ENCODE data around the gene LIMS2.
A peak's percentile ranks its signal among the peaks of the same experiment; 100 is the strongest.

Gene LIMS2

GRCh38 chr2:127622561-127623387 lies 52.6 kb downstream of the LIMS2 start:
- DNase-seq (ENCODE audit: low read depth): no peak

- DNase-seq (ENCODE audit: low read depth): no peak
These were observed 53.3 kb downstream of the LIMS2 start for GRCh38 chr2:127621981-127622431.

GRCh38 chr2:127620866-127621265 lies 54.5 kb downstream of the LIMS2 start:
- DNase-seq (ENCODE audit: low read depth): no peak

DNA sequence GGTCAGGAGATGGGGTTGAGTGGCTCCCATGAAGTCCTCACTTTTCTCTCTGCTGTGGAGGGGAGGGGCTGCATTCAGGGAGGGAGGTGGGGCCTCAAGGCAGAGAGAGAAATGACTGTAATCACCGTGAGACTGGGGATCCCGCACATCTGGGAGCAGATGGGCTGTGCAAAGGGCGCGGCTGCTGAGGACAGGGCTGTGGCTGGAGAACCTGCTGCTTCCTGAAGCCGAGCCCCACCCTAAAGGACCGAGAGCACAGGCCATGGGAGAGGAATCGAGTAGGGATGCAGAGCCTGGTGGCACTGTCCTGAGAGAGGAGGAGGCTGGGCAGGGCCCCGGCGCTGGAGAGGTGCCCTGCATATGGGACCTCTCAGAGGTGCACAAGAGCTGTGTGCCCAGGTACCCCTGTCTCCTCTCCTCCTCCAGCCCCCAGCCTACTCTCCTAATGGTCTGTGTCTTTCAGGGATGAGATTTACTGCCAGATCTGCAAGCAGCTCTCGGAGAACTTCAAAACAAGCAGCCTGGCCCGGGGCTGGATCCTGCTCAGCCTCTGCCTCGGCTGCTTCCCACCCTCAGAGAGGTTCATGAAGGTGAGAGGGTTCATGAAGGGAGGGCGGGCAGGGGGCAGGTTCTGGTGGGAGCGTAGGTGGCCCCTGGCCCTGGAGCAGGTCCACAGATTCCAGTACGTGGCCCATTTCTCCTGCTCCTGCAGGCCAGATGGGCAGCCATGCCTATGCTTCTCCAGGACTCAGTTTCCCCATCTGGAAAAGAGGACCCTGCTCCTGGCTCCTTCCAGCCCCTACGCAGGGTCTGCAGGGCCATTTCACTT lies 55.2 kb downstream of the LIMS2 start:
- DNase-seq (ENCODE audit: low read depth): no peak

DNA sequence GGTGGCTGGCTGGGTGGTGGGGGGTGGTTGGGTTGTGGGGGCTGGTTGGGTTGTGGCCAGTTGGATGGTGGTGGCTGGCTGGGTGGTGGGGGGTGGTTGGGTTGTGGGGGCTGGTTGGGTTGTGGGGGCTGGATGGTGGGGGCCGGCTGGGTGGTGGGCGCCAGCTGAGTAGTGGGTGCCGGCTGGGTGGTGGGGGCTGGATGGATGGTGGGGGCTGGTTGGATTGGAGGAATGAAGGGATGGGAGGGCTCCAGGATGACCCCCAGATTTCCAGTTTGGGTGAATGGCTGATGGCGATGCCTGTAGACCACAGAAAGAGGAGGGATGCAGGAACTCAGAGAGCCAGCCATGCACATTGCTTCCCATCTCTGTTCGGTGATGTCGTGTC lies 56.1 kb downstream of the LIMS2 start:
- no peak for DNase-seq (ENCODE audit: low read depth)

DNA sequence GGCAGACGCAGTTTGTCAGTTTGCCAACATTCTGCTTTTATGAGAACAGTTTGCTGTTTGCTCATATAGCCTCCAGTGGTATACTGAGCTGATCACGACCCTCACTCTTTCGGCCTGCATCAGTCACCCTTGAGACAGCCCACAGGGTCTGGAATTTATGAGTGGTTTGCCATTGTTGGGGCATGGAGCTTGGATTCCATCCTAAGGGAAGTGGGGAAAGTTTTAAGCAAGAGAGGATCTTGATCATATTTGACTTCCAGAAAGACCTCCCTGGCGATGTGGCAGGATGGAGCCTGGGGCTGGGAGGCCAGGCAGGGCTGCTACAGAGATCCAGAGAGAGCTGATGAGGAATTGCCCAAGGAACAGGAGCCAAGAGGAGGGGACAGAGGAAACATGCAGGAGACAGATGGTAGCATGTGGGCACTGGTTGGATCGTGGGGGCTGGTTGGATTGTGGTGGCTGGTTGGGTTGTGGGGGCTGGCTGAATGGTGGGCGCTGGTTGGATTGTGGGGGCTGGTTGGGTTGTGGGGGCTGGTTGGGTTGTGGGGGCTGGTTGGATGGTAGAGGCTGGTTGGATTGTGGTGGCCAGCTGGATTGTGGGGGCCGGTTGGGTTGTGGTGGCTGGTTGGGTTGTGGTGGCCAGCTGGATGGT lies 56.7 kb downstream of the LIMS2 start:
- peak; percentile 50 for DNase-seq (ENCODE audit: low read depth)

- peak; percentile 91 for DNase-seq (ENCODE audit: low read depth)
These were observed 59.7 kb downstream of the LIMS2 start for GRCh38 chr2:127615511-127616166.

DNA sequence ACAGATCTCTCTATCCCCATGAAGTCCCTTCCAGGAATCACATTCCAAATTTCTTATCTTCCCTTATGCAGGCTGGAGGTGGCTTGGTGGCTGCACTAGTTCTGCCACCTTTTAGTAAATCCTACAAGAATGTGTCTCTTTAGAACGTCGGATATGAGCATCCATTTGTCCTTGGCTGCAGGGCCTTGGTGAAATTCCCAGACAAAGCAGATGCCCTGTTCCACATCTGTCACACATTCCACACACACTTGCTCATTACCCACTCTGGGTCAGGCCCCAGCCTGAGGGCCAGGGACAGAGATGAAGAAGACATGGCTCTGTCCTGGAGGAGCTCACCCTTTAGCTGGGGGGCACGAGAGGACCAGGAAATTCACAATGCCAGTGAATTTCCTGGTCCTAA lies 60.6 kb downstream of the LIMS2 start:
- DNase-seq (ENCODE audit: low read depth): peak; percentile 91

- DNase-seq (ENCODE audit: low read depth): no peak
These were observed 61.1 kb downstream of the LIMS2 start for GRCh38 chr2:127614246-127614645.

DNA sequence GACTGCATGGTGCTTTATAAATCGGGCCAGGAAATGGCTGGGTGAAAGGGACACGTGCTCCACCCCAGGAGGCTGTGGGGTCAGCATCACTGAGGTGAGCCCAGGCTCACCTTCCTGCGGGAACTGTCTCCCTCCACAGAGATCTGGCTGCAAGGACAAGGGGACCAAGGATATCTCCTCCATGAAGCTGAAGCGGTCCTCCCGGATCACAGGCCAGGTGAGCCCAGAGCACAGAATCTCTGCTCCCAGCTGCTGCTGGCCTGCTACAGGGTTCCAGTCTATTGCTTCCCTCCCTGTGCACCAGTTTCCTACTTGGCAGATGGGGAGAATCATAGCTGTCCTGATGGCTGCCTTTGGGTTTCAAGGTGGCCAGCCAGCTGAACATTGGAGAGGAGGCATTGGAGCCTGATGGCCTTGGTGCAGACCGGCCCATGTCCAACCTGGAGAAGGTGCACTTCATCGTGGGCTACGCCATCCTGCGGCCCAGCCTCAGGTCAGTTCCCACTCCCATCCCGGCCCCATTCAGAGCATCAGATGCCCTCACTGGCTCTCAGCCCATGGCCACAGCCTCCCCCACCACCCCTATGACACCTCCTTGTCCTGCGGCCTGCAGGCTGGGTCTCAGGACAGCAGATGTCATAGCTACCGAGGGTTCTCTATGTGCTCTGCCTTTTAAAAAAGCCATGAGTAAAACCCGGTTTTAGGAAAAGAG lies 63.1 kb downstream of the LIMS2 start:
- DNase-seq (ENCODE audit: low read depth): no peak

DNA sequence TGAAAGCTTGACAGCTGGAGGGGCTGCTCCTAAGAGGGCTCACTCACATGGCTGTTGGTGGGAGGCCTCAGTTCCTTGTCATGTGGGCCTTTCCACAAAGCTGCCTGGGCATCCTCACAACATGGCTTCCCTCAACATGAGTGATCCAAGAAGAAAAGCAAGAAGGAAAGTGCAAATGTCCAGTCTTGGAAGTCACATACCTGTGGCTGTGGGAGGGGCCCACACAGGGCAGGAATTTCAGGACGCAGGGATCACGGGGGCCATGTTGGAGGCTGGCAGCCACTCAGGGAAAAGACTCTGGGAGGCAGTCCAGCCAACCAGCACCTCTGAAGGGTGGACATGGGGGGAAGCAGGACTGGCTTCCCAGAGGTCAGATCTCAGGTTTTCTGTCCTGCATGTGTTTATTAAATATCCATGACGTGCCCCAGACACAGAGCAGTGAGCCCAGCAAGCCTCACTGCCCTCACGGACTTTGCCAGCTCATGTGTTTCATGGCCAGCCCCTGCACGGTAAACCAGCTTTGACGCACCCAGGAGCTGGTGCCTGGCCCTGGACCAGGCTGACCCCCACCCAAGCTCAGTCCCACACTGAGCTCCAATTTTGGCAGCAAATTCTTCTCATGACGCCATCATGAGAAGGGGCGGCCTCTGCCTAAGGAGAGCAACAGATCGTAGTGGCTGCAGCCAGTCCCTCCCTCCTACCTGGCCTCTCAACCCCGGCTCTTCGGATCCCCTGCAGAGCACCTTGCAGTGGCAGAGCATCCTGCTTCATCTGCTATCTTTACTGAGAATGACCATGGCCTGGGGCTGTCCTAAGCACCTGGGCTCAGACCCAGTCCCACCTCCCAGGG lies 64.0 kb downstream of the LIMS2 start:
- DNase-seq (ENCODE audit: low read depth): no peak

DNA sequence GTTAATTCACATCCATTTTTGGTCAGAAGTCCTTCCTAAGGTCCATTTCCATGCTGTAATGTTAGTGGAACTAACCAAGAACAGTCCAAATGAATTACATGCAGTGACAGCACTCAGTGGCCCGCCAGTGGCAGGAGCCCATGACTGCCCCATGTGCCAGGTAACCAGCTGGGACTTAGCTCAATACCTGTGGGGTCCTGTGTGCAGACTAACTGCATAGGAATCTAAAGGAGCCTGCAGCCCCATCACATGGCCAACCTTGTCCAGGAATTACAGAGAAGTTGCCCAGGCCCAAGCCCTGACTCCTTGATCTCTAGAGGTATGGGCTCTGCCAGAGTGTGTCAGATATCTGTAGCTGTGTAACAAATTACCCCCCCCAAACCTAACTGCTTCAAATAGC lies 64.8 kb downstream of the LIMS2 start:
- DNase-seq (ENCODE audit: low read depth): no peak

GRCh38 chr2:127609818-127610217 lies 65.5 kb downstream of the LIMS2 start:
- no peak for DNase-seq (ENCODE audit: low read depth)

GRCh38 chr2:127609031-127609751 lies 66.1 kb downstream of the LIMS2 start:
- DNase-seq (ENCODE audit: low read depth): no peak

GRCh38 chr2:127608061-127609030 lies 67.0 kb downstream of the LIMS2 start:
- no peak for DNase-seq (ENCODE audit: low read depth)

GRCh38 chr2:127607399-127607908 lies 67.9 kb downstream of the LIMS2 start:
- DNase-seq (ENCODE audit: low read depth): no peak

- DNase-seq (ENCODE audit: low read depth): no peak
These were observed 68.5 kb downstream of the LIMS2 start for GRCh38 chr2:127606625-127607398.
